IMR-90 (cell line): ENCODE data around the gene ALDH3B2. TPM values are rescaled to one million over a fixed set of nuclear protein-coding genes. Genes with fewer than 3 reads are reported as not detected.
"Not testable (repeated sequence)": the region's sequence is repeated elsewhere in the genome, so short reads cannot be mapped to it uniquely, and the experiment has no call there.

ENCODE experiments used
- ATAC-seq: fragments of 200-7000 bp; cut with Tn5 transposase; 2 replicates; pipeline ENCODE4 v1.9.1; 2020; ENCODE audit warnings: low read depth, mild to moderate bottlenecking, moderate library complexity
- BruUV-seq: library from RNA; stranded (reverse); fragments of 400-500 nt; replicated peaks from 2 replicates; lab custom pipeline; 2021; lab: Mats Ljungman, UMichigan
- CTCF ChIA-PET: fragments of 300-600 bp; formaldehyde crosslinking; extraction: SDS; loops from one replicate; lab custom pipeline; 2021; ENCODE audit warnings: antibody characterized with exemption; lab: Yijun Ruan, JAX
- POLR2A ChIA-PET: fragments of 300-600 bp; sonication (Branson Sonifier 250); formaldehyde crosslinking; loops from one replicate; lab custom pipeline; 2022; ENCODE audit warnings: antibody characterized with exemption; ENCODE audit not compliant: unreplicated experiment; lab: Charles Lee
- DNase-seq: peaks from one replicate; pipeline ENCODE4 v3.0.0; 2013
- H2AFZ ChIP-seq: replicated peaks from 2 replicates; pipeline ENCODE3; 2013; ENCODE audit warnings: low read length, mild to moderate bottlenecking; ENCODE audit not compliant: poor library complexity
- H2AK5ac ChIP-seq: 2 replicates; pipeline ENCODE4 v1.6.1; 2013; ENCODE audit warnings: low read depth, low read length, inconsistent platforms
- H2AK9ac ChIP-seq: replicated peaks from 2 replicates; pipeline ENCODE3; 2013; ENCODE audit warnings: mild to moderate bottlenecking, low read depth, low read length, moderate library complexity; ENCODE audit not compliant: poor library complexity
- H2BK120ac ChIP-seq: 2 replicates; pipeline ENCODE4 v1.6.1; 2013; ENCODE audit warnings: low read depth, low read length, inconsistent platforms
- H2BK15ac ChIP-seq: 3 replicates; pipeline ENCODE4 v1.6.1; 2013; ENCODE audit warnings: low read depth, low read length, inconsistent platforms
- H2BK20ac ChIP-seq: 2 replicates; pipeline ENCODE4 v1.6.1; 2013; ENCODE audit warnings: low read depth, mild to moderate bottlenecking, inconsistent platforms, low read length, moderate library complexity
- H2BK5ac ChIP-seq: 2 replicates; pipeline ENCODE4 v1.6.1; 2013; ENCODE audit warnings: mild to moderate bottlenecking, low read depth, low read length, inconsistent platforms; ENCODE audit not compliant: poor library complexity, severe bottlenecking
- H3K14ac ChIP-seq: replicated peaks from 2 replicates; pipeline ENCODE4 v1.6.1; 2013; ENCODE audit warnings: low read depth, low read length, inconsistent platforms
- H3K18ac ChIP-seq: 2 replicates; pipeline ENCODE4 v1.6.1; 2013; ENCODE audit warnings: low read depth, low read length, control low read depth
- H3K23ac ChIP-seq: 2 replicates; pipeline ENCODE4 v1.6.1; 2013; ENCODE audit warnings: low read depth, low read length, inconsistent platforms
- H3K27ac ChIP-seq: 2 replicates; pipeline ENCODE4 v1.5.1; 2013; ENCODE audit warnings: mild to moderate bottlenecking, control low read depth, low read length; ENCODE audit not compliant: insufficient read depth
- H3K27me3 ChIP-seq: 2 replicates; pipeline ENCODE4 v1.6.1; 2013; ENCODE audit warnings: low read length; ENCODE audit not compliant: control insufficient read depth, insufficient read depth
- H3K36me3 ChIP-seq: 2 replicates; pipeline ENCODE4 v1.6.1; 2013; ENCODE audit warnings: low read length, mixed read lengths; ENCODE audit not compliant: control insufficient read depth, insufficient read depth
- H3K4ac ChIP-seq: 2 replicates; pipeline ENCODE4 v1.6.1; 2013; ENCODE audit warnings: low read depth, low read length, inconsistent platforms
- H3K4me1 ChIP-seq: 2 replicates; pipeline ENCODE4 v1.6.1; 2013; ENCODE audit warnings: low read length, mixed read lengths; ENCODE audit not compliant: control insufficient read depth, insufficient read depth
- H3K4me2 ChIP-seq: 2 replicates; pipeline ENCODE4 v1.6.1; 2013; ENCODE audit warnings: low read depth, mild to moderate bottlenecking, control low read depth, low read length, moderate library complexity
- H3K4me3 ChIP-seq: 2 replicates; pipeline ENCODE4 v1.5.1; 2013; ENCODE audit warnings: low read depth, mild to moderate bottlenecking, control low read depth, low read length, moderate library complexity; ENCODE audit not compliant: insufficient read depth
- H3K56ac ChIP-seq: 2 replicates; pipeline ENCODE4 v1.6.1; 2013; ENCODE audit warnings: low read length, inconsistent platforms; ENCODE audit not compliant: insufficient read depth; ENCODE audit errors: extremely low read depth
- H3K79me1 ChIP-seq, 2 experiments: 2 replicates each; pipeline ENCODE4 v1.6.1; 2013; ENCODE audit warnings: low read length in 2 of 2, inconsistent platforms in 1 of 2, low read depth in 1 of 2
- H3K9ac ChIP-seq: 2 replicates; pipeline ENCODE4 v1.6.1; 2013; ENCODE audit warnings: low read depth, low read length, control low read depth
- H3K9me1 ChIP-seq: 2 replicates; pipeline ENCODE4 v1.6.1; 2013; ENCODE audit warnings: low read length, inconsistent platforms; ENCODE audit not compliant: insufficient read depth
- H3K9me3 ChIP-seq: 2 replicates; pipeline ENCODE4 v1.6.1; 2013; ENCODE audit warnings: low read length; ENCODE audit not compliant: control insufficient read depth, insufficient read depth
- H4K20me1 ChIP-seq: 2 replicates; pipeline ENCODE4 v1.6.1; 2013; ENCODE audit warnings: low read length, inconsistent platforms; ENCODE audit not compliant: insufficient read depth
- H4K5ac ChIP-seq: 2 replicates; pipeline ENCODE4 v1.6.1; 2013; ENCODE audit warnings: mild to moderate bottlenecking, low read depth, low read length, control low read depth
- H4K8ac ChIP-seq, 2 experiments: 2 replicates each; pipeline ENCODE4 v1.6.1; 2013; ENCODE audit warnings: low read depth in 2 of 2, low read length in 2 of 2, control low read depth in 1 of 2, inconsistent platforms in 1 of 2
- H4K91ac ChIP-seq: 2 replicates; pipeline ENCODE4 v1.6.1; 2013; ENCODE audit warnings: low read depth, low read length, inconsistent platforms; ENCODE audit not compliant: insufficient read depth
- WGBS, 2 experiments: methylation state at CpG; one replicate each; pipeline versions ENCODE4 v1.1.5 to v1.1.7; 2013; ENCODE audit warnings: missing lambda C conversion rate in 2 of 2; ENCODE audit not compliant: insufficient read length in 1 of 2; ENCODE audit errors: extremely low coverage in 2 of 2; 5-methylcytosine and 5-hydroxymethylcytosine counted together
- dilution Hi-C: fragments of 300-500 bp; cut with HindIII; formaldehyde crosslinking; loops from one replicate; pipeline ENCODE4 v1.14.3; 2018; ENCODE audit warnings: low sequenced_read_pairs; ENCODE audit not compliant: unreplicated experiment
- in situ Hi-C: fragments of 300-500 bp; cut with MboI; formaldehyde crosslinking; loops from 3 replicates; pipeline ENCODE4 v1.14.3; 2019; ENCODE audit warnings: low sequenced_read_pairs, inconsistent platforms, mixed read lengths
- intact Hi-C: fragments of 100-400 bp; cut with micrococcal nuclease; formaldehyde crosslinking; loops from 2 replicates; pipeline ENCODE4 v1.10.0; 2022
- polyA plus RNA-seq, 3 experiments: library from polyadenylated mRNA; depleted of rRNA; stranded (reverse); fragments of >200 nt; gene quantifications; 2 replicates each; pipeline ENCODE4 v1.2.3, GENCODE V29; 2012; ENCODE audit warnings: low replicate concordance in 1 of 3
- total RNA-seq: library from RNA; depleted of rRNA; stranded (reverse); fragments of >200 nt; gene quantifications from 2 replicates; pipeline ENCODE4 v1.2.3, GENCODE V29; 2012

The ALDH3B2 gene
- total and polyA plus RNA-seq, 2 of the 4 experiments (the other 2 are of a cell fraction): not detected

GRCh38 chr11:67623795-67624194 lies 50.6 kb downstream of the ALDH3B2 start:
- intact Hi-C loops, H4K5ac ChIP-seq, H2AFZ ChIP-seq, H3K4ac ChIP-seq, H3K4me3 ChIP-seq, H2BK5ac ChIP-seq, H3K18ac ChIP-seq, H3K9me1 ChIP-seq, H4K20me1 ChIP-seq, H3K14ac ChIP-seq, H3K23ac ChIP-seq, in situ Hi-C loops, H2AK5ac ChIP-seq, H2BK20ac ChIP-seq, dilution Hi-C loops, H3K4me1 ChIP-seq, H2BK120ac ChIP-seq, H4K91ac ChIP-seq, H3K36me3 ChIP-seq, H2AK9ac ChIP-seq, POLR2A ChIA-PET, H3K27ac ChIP-seq, H2BK15ac ChIP-seq, BruUV-seq, H3K4me2 ChIP-seq, DNase-seq, ATAC-seq, H4K8ac ChIP-seq, H3K9me3 ChIP-seq, H3K27me3 ChIP-seq, H3K56ac ChIP-seq, H3K79me1 ChIP-seq, H3K9ac ChIP-seq, CTCF ChIA-PET: not testable (repeated sequence)
- 80% methylated on average over 1 of the region's 1 CpG; no CpG with 5 or more reads in 1 of the 2 experiments for WGBS, 2 experiments

GRCh38 chr11:67622905-67623304 lies 51.5 kb downstream of the ALDH3B2 start:
- H2BK120ac ChIP-seq, H3K4me3 ChIP-seq, H3K36me3 ChIP-seq, DNase-seq, H3K9ac ChIP-seq, dilution Hi-C loops, H4K5ac ChIP-seq, H3K23ac ChIP-seq, H2BK5ac ChIP-seq, H3K4me2 ChIP-seq, H3K56ac ChIP-seq, ATAC-seq, intact Hi-C loops, H4K91ac ChIP-seq, H3K14ac ChIP-seq, in situ Hi-C loops, H3K9me3 ChIP-seq, H2AFZ ChIP-seq, H4K8ac ChIP-seq, CTCF ChIA-PET, H4K20me1 ChIP-seq, H3K4ac ChIP-seq, H3K18ac ChIP-seq, H3K27me3 ChIP-seq, H3K27ac ChIP-seq, H2AK5ac ChIP-seq, BruUV-seq, H3K79me1 ChIP-seq, H2BK20ac ChIP-seq, H3K9me1 ChIP-seq, H3K4me1 ChIP-seq, H2BK15ac ChIP-seq, POLR2A ChIA-PET, H2AK9ac ChIP-seq: not testable (repeated sequence)
- WGBS, 2 experiments: no CpG with 5 or more reads among the region's 7 CpGs
